Measurements from ENCODE around the gene CCDC146. TPM values are rescaled to one million over a fixed set of nuclear protein-coding genes. Genes with fewer than 3 reads are reported as not detected.

Gene CCDC146
- total RNA-seq, 4 donors from 2014 or later = 7.9 to 37.4 (median 26.5) TPM

GRCh38 chr7:77326131-77326530, 203.7 kb downstream of the CCDC146 start:
- H3K27ac ChIP-seq = peak overlapping the region; percentile 47 to 73 (median 64)
- no peak for DNase-seq
- WGBS, 2 donors (ENCODE audit: low coverage in 1 of 2) = 82 to 88% methylated on average over 1 to 3 of the region's 3 CpGs
- TF ChIP-seq POLR2AphosphoS5 (IDR thresholded peaks at IDR 0.05) = no peak
- TF ChIP-seq CTCF (IDR thresholded peaks at IDR 0.05) = no peak
- no peak for TF ChIP-seq EP300 (IDR thresholded peaks at IDR 0.05; ENCODE audit: low read depth)
- TF ChIP-seq POLR2A (IDR thresholded peaks at IDR 0.05) = no peak
- no peak overlapping the region for H3K4me3 ChIP-seq
- H3K9me3 ChIP-seq = no peaks in the 10 kb centered on the region
- no peaks in the 10 kb centered on the region for H3K27me3 ChIP-seq
- no peaks in the 10 kb centered on the region for H3K36me3 ChIP-seq
- intact Hi-C loops (cut with DNase I; ENCODE audit: low total_unique reads) (no loop called here), in situ Hi-C loops (cut with MboI; ENCODE audit: low pct_ligation_motif_present in 1 of 4, low pct_unique_long_range_greater_than_20kb in 1 of 4, low sequenced_read_pairs in 3 of 4) (no loop called here)
- peaks cover 12 to 36% (median 24%) of the 10 kb centered on the region in 4 donors for H3K4me1 ChIP-seq

DNA sequence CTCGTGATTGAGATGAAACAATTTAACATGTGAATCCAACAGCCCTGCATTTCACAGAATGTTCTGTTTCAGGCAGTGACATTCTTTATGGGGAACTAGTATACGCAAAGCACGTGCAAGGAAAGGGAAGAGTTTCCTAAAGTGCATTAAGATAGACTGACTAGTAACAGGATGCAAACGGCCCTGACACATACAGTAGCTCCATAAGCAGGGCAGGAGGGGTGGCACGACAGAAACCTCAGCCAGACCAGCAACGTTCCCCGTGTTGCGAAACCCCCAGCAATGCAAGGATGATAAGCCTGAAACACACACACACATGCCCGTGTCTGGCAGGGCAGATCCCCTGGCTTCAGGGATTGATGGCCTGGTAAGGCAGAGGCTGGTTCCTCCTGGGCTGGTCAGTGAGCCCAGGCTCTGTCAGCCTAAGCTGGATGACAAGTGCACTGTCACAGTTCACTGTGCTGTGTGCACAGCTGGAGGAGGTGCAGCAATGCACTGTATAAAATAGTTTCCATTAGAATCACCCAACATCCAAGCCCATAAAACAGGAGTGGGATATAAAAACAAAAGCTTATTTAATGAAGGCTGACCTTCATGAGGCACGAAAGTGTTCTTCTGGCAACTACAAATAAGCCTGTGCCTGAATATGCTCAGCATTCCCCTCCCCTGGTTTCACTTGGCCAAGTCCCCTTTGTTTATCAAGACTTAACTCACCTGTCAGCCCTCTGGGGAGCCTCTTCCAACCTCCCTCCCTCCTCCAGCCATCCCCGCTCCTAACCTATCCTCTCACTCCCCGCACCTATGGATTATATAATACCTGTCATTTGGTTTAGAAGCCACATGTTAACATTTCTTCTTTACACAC, 204.9 kb downstream of the CCDC146 start:
- H3K36me3 ChIP-seq = no peaks in the 10 kb centered on the region
- no peak for TF ChIP-seq CTCF (IDR thresholded peaks at IDR 0.05)
- TF ChIP-seq POLR2AphosphoS5 (IDR thresholded peaks at IDR 0.05) = peak in 1 of 3 donors; percentile 59
- WGBS, 2 donors (ENCODE audit: low coverage in 1 of 2) = 52 to 76% methylated on average over 4 to 12 of the region's 12 CpGs
- H3K27me3 ChIP-seq = no peaks in the 10 kb centered on the region
- peaks cover 12 to 47% (median 24%) of the 10 kb centered on the region in 4 donors for H3K4me1 ChIP-seq
- peak; percentile 23 for DNase-seq
- peak overlapping the region; percentile 47 to 73 (median 64) for H3K27ac ChIP-seq
- intact Hi-C loops (cut with DNase I; ENCODE audit: low total_unique reads) (no loop called here), in situ Hi-C loops (cut with MboI; ENCODE audit: low pct_ligation_motif_present in 1 of 4, low pct_unique_long_range_greater_than_20kb in 1 of 4, low sequenced_read_pairs in 3 of 4) (no loop called here)
- no peaks in the 10 kb centered on the region for H3K9me3 ChIP-seq
- no peak overlapping the region for H3K4me3 ChIP-seq

- H3K27ac ChIP-seq = peak overlapping the region; percentile 44 to 73 (median 64)
- H3K27me3 ChIP-seq = no peaks in the 10 kb centered on the region
- no peaks in the 10 kb centered on the region for H3K36me3 ChIP-seq
- H3K4me3 ChIP-seq = no peak overlapping the region
- in situ Hi-C loops (cut with MboI; ENCODE audit: low pct_ligation_motif_present in 1 of 4, low pct_unique_long_range_greater_than_20kb in 1 of 4, low sequenced_read_pairs in 3 of 4) (no loop called here), intact Hi-C loops (cut with DNase I; ENCODE audit: low total_unique reads) (no loop called here)
- WGBS, 2 donors (ENCODE audit: low coverage in 1 of 2) = 63% methylated on average over 6 of the region's 6 CpGs; no CpG with 5 or more reads in 1 of the 2 donors
- TF ChIP-seq POLR2AphosphoS5 (IDR thresholded peaks at IDR 0.05) (no peak), POLR2A (IDR thresholded peaks at IDR 0.05) (no peak), EP300 (IDR thresholded peaks at IDR 0.05; ENCODE audit: low read depth) (no peak), CTCF (IDR thresholded peaks at IDR 0.05) (no peak)
- no peak for DNase-seq
- H3K4me1 ChIP-seq = peaks cover 12 to 47% (median 24%) of the 10 kb centered on the region in 4 donors
- H3K9me3 ChIP-seq = no peaks in the 10 kb centered on the region
Measured at GRCh38 chr7:77327932-77328628, 205.7 kb downstream of the CCDC146 start.

- WGBS, 2 donors (ENCODE audit: low coverage in 1 of 2) = 34 to 44% methylated on average over 1 of the region's 1 CpG
Measured at GRCh38 chr7:77328669-77329068, 206.3 kb downstream of the CCDC146 start.

More at GRCh38 chr7:77328669-77329068, 206.3 kb downstream of the CCDC146 start:
- Histone ChIP-seq H3K27ac (peak overlapping the region; percentile 44 to 73 (median 64)), H3K4me3 (no peak overlapping the region), H3K27me3 (no peaks in the 10 kb centered on the region), H3K4me1 (peaks cover 12 to 47% (median 24%) of the 10 kb centered on the region in 4 donors), H3K36me3 (no peaks in the 10 kb centered on the region), H3K9me3 (no peaks in the 10 kb centered on the region)
- DNase-seq = no peak
- in situ Hi-C loops (cut with MboI; ENCODE audit: low pct_ligation_motif_present in 1 of 4, low pct_unique_long_range_greater_than_20kb in 1 of 4, low sequenced_read_pairs in 3 of 4) = no loop called here
- TF ChIP-seq POLR2A (IDR thresholded peaks at IDR 0.05) = no peak
- no peak for TF ChIP-seq EP300 (IDR thresholded peaks at IDR 0.05; ENCODE audit: low read depth)
- TF ChIP-seq CTCF (IDR thresholded peaks at IDR 0.05) = no peak
- TF ChIP-seq POLR2AphosphoS5 (IDR thresholded peaks at IDR 0.05) = no peak
- intact Hi-C loops (cut with DNase I; ENCODE audit: low total_unique reads) = no loop called here
